COLO668 (cell line): ENCODE data around the gene PRLH.

ENCODE experiments used
- DNase-seq: peaks from one replicate; lab custom pipeline; 2025; ENCODE audit not compliant: unreplicated experiment; lab: John Stamatoyannopoulos, UW

PRLH gene

DNA sequence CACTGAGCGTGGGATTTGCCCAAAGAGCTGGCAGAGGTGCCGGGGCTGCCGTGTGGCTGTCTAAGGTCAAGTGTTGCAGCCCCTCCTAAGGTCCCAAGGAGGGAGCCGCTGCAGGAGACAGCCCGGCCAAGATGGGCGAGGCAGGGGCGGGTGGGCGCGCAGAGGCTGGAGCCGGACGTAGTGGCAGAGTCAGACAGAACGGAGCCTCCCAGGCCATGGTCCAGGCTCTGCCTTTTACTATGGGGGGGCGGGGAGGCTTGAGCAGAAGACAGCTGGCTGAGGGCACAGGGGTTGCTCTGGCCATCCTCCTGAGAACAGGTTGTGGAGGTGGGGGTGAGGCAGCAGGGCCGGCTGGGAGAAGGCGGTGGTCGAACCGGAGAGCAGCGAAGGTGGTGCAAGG, 27.5 kb upstream of the PRLH start:
- no peak for DNase-seq

DNA sequence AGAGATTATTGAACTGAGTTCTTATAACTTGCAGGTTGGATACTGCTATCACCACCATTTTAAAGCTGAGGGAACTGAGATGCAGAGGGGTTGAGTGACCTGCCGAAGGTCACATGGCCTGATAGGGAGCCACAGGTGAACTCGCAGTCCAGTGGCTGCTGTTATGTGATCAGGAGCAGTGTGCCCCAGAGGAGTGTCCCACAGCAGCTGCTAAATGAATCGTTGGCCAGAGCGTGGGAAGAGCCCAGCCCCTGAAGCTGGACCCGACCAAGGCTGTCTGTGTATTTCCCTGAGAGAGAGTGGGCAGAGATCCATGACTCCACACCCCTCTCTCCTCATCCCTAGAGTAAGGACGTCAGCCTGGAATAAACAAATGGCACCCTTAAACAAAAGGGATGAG, 26.7 kb upstream of the PRLH start:
- DNase-seq = no peak

DNA sequence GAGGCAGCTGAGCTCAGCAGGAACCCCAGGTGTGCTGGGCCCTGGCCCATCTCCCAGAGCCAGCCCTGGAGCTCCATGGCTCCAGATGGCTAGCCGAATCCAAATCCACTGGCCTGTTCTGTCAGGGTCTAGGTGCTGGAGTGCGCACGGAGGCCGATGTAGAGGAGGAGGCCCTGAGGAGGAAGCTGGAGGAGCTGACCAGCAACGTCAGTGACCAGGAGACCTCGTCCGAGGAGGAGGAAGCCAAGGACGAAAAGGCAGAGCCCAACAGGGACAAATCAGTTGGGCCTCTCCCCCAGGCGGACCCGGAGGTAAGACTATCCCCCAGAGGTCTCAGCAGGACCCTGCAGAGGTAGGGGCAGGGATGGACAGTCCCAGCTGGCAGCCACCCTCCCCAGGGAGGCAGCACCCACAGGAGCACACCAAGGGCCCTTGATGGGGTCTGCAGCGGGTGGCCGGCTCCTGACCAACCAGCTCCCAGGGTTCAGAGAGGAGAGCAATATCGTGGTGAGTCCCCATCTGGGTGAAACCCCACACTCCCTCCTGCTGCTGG, 26.1 kb upstream of the PRLH start:
- peak; percentile 9 for DNase-seq

DNA sequence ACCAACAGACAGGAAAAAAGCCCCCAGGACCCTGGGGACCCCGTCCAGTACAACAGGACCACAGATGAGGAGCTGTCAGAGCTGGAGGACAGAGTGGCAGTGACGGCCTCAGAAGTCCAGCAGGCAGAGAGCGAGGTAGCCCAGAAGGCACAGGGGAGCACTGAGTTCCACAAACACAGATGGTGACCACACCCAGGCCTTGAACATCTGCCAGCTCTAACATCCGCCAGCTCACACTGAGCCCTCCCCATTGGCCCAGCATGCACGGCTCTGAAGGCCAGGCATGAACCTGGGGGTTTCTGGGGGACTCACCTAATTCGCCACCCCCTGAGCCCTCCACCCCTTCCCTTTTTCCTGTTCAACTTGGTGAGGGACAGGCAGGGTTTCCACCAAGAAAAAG, 25.6 kb upstream of the PRLH start:
- DNase-seq = peak; percentile 81

DNA sequence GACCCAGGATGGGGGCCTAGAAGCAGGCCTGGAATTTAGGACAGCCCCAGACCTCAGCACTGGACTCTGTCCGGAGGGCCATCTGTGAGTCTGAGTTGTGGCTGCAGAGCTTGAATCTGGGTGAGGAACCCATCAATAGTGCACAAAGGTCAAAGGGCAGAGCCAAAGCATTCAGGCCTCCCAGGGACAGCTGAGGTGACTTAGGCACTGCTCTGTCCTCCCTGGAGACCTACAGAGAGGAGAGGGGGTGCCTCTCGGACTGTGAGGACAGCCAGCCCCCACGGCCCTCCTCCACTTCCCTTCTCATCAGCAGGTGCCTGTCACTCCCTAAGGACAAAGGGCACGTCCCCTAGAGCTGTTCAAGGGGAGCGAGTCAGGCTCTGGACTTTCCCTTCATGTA, 25.1 kb upstream of the PRLH start:
- DNase-seq = no peak

DNA sequence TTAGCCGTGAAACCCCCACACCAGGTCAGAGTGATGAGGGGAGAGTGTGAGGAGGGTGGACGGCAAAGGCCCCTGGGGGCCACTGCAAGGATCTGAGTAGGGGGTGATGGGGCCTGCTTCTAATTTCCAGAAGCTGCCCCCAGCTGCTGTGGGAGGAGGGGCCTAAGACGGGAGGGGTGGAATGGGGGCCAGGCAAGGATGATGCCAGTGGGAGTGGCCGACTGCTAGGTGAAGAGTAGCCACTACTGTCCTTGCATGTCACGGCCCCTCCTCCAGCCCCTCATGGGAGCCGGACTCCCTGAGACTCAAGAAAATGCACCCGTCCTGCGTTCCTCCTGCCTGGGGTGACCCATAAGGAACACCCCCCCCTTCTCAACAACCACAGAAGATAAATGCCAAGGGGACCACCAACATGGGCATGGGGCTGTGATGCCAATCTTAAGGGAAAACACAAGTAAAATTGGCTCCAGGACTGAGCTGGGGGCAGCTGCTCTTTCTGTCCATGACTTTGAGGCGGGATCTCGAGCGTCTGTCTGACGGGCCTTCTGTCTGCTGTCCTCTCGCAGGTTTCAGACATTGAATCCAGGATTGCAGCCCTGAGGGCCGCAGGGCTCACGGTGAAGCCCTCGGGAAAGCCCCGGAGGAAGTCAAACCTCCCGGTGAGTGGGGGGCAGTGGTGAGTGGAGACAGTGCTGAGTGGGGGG, 24.2 kb upstream of the PRLH start:
- no peak for DNase-seq

DNA sequence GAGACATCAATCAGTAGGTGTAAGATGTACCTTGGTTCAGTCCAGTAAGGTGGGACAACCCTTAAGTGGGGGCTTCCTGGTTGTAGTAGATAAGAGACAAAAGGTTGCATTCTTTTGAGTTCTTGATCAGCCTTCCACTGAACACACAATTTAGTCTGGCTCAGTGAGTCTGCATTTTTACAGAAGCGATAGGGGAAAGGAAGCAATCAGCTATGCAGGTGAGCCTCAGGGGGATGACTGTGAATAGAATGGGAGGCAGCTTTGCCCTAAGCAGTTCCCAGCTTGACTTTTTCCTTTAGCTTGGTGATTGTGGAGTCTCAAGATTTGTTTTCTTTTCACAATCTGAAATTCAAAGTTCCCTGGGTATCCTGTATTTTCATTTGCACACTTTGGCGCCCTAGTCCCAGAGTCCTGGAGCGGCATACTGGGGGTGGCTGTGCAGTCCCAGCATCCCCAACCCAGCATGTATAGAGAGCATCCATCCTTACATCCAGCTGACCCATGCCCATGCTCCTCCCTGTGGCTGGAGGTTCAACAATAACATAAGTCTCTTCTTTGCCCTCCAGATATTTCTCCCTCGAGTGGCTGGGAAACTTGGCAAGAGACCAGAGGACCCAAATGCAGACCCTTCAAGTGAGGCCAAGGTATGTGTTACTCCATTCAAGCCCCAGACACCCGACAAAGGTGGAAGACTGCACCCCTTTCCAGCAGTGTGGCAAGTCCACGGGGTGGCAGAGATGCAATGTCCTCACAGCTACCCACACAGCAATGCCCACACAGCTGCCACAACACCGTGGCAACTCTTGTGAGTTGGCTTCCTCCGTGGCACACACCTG, 20.1 kb upstream of the PRLH start:
- no peak for DNase-seq

DNA sequence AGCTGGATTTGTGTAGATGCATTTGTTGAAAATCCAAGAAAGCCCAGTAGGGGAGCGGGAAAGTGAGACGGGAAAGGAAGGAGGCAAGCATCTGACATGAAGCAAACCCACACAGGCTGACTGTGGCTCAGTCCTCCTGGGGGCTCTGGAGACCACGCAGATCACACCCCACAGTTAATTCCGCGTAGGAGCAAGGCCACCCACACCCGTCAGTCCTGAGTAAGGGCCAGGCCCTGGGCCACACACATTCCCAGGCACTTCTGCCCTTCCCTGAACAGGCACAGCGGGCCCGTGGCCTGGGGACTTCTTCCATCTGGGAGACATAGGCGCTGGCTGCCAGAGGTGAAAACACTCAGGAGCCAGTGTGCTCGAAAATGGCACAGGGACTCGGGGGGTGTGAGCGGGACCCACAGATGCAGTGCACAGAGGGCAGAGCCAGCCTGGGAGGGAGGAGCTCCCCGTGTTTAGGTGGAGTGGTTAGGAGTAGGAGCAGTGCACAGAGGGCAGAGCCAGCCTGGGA, 19.4 kb upstream of the PRLH start:
- DNase-seq = no peak

DNA sequence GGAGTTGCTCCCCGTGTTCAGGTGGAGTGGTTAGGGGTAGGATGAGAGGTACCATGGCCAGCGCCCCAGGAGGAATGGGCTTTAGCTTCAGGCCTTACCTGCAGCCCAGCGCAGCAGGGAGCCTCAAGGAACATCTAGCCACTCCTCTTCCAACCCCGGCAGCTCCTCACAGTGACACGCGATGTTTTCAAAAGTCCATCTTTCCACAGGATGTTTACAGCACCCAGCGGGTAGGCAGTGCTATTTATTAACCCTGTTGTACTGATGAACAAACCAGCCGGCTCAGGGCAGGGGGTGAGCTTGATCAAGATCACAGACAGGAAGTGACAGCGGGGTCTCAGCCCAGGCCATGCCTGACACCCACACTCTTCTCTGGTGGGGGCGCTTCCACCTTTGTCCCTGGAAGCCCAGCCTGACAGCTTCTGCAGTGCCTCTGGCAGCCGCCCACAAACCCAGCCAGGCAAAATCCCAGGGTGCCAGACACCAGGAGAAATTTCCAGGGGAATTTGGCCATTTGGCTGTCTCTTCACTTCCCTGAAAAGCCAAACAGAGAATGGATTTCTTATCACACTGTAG, 18.4 kb upstream of the PRLH start:
- DNase-seq = no peak

DNA sequence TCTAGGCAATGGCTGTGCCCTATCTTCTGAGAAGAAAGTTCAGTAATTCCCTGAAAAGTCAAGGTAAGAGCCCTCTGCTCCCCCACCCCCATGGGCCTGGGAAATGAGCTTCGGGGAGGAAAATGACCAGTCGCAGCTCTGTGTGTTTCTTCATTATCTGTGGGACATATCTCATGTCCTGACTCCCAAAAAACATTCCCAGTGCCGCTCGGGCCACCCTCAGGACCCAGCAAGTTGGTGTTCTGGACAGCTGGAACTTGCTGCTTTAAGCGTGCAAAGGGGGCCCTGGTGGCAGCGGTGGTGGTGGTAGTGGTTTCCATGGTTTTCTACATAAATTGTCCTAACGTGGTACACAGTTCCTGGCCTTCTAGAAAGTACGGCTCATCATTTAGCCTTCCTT, 17.2 kb upstream of the PRLH start:
- no peak for DNase-seq

DNA sequence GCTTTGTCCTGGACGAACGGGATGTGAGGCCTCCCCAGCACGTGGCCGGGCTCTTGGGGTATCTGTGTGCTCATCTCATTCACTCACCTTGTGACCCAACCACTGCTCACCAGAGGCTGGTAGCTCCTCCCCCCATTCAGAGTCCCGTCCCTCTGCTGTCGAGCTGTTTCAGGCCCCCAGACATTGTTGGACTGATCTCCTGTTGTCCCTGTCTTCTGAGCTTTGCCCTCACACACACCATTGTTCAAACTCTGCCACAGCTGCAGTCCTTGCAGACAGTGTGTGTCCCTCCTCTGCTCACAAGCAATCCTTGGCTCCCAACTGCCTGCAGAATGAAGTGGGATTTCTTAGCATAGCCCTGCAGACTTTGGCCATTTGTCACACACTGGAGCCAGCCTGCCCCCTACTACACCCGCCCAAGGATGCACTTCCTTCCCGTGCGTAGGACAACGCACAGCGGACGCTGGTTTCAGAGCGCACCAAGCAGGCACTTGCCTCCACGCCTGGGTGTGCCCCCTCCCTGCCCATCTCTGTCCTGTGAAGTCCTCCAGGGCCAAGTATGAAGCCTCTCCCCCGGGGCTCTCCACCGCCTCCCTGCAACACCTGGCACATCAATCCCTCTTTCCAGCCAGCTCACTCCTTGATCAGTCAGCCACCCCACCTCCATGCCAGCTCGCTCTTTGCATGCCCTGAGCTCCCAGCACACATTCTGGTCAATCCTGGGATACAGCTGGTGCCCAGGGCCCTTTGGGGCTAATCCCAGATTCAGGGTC, 16.5 kb upstream of the PRLH start:
- no peak for DNase-seq

DNA sequence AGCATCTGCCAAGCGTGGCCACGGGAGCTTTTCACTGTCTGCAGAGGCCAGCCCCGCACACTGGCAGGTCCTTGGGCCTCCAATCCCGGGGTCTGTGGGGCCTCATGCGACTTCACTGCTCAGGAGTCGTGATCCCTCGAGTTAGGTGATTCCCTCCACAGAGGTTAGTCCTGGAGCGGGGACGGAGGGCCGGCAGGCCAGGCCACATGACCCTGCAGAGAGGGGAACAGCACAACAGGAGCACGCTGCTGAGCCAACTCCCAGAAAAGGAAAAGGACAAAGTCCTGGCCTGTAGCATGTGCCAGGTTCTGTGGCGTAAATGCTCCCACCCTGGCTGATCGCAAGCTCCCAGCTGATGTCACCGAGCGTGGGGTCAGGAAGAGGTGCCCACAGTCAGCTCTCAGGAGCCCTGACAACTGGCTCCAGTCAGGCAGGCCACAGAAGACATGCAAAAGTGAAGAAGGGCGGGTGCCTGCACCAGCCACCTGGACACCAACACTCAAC, 15.3 kb upstream of the PRLH start:
- DNase-seq = no peak

DNA sequence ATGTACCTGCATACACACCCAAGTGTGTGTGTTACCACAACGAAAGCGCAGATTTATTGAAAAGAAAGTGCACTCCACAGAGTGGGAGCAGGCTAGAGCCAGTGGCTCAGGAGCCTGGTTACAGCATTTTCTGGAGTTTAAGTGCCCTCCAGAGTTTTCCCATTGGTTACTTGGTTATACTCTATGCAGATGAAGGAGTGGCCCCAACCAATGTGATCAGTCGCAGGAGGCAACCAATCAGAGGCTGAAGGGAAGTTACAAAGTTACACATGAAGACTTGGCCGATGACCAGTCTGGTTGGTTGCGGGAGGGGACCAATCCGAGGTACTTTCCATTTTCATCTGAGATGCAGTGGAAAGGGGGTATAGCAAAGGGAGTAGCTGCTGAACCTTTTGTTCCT, 13.5 kb upstream of the PRLH start:
- DNase-seq = no peak

DNA sequence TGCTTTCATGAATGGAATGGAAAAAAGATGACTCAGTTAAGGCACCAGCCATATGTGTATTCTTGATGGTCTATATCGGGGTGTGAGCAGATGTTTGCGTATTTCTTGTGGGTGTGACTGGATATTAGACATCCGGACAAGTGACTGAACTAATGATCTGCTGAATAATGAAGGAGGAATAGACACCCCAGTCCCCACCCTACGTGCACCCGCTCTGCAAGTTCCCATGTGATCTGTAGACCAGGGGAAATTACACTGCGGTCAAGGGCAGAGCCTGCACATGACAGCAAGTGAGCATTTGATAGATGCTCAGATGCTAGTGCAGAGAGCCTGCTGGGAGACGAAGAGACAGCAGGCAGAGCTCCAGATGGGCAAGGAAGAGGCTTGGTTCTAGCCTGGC, 12.4 kb upstream of the PRLH start:
- DNase-seq = no peak

DNA sequence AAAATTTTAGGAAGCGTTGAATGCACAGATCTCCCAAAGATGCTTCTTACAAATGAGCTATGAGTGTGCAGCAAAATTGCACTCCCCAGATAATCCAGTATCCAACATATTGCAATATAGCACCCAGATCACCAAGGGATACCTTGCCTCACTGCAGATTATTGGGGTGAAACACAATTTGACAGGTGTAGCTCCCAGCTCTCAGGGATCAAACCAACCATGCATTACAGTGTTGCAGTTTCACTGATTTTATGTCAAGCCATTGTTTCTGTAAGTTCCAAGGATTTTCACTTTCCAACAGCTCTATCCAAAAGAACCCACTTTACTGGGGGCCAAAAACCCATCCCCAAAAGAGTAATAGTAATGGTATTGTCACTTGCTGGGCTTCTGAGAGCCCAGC, 10.8 kb upstream of the PRLH start:
- no peak for DNase-seq

DNA sequence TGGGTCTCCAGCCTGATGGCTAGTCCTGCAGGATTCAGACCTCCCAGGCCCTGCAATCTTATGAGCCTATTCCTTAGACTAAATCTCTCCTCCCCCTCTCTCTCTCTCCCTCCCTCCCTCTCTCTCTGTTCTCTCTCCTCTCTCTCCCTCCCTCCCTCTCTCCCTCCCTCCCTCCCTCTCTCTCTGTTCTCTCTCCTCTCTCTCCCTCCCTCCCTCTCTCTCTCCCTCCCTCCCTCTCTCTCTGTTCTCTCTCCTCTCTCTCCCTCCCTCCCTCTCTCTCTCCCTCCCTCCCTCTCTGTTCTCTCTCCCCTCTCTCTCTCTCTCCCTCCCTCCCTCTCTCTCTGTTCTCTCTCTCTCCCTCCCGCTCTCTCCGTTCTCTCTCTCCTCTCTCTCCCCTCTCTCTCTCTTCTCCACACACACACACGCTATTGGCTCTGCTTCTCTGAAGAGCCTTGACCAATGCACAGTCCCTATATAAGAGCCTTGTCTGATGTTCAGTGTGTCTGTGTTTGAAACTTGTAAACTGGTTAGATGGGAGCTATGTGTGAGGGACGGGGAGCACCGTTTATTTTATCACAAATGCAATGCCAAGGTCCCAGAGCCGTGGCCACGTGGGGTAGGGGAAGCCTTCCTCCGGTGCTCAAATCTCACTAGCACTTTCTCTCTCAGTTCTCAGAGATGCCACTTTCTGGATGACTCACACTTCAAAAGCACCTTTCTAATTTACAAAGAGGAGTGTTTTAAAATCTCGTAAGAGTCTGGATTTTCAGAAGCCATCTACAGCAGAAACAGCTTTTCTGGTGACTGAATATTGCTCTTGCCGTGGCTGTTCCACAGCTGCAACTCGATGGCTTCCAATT, 9.4 kb upstream of the PRLH start:
- no peak for DNase-seq

DNA sequence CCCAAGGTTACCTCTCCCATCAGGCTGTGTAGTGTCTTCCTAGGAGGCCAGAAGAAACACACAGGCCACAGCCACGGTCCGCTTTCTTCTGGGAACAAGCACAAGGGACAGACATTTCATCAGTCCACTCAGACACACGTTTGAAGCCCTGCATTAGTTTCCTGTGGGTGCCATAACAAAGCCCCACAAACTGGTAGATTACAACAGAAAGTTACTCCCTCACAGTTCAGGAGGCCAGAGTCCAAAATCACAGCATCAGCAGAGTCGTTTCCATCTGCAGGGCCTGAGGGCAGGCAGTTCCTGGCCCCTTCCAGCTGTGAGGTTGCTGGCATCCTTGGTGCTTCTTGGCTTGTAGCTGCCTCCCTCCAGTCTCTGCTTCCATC, 8.8 kb upstream of the PRLH start:
- no peak for DNase-seq

DNA sequence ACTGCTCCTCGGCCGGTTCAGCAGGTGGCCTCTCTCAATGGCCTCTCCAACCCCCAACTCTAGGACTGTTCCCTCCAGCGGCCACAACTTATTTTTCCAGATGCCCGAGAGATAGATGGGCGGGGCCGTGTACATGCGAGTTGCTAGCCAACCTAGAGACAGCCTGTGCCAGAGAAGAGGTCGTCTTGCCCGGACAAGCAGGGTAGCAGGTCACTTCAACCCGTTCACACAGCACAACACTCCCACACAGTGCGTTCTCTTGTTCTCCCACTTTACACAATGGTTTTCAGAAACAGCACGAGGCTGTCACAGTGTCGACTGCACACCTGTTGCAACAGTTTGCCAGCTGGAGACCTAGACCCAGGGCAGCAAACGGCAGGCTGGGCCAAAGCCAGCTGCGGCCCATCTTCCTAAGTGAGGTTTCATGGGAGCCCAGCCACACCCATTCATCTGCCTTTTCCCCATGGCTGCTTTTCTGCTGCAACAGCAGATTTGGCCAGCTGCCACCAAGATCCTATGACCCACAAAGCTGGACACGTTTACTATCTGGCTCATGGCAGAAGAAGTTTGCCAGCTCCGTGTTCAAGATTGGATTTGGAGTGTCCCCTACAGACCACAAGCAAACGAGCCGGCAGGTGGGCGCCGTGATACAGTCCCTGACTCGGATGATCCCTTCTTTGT, 7.3 kb upstream of the PRLH start:
- peak; percentile 88 for DNase-seq

DNA sequence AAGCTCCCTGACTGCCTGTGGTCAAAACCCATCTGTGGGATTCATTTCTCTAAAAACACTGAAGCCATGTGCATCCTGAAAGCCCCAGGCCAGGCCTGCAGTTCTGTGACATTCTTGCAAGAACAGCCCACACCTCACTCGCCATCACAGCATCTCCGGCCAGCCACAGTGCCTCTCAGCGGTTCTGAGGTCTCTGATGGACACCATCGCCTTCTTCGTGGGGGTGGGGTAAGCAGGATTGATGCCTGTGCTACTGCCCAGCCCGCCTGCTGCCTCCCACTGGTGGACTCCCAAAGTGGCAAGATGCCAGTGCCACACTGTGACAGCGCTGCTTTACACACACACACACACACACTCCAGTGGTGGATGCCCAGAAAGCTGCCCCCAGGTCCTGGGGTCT, 5.2 kb upstream of the PRLH start:
- DNase-seq = no peak
